ENCODE measurements around the gene SCN3A. TPM values are rescaled to one million over a fixed set of nuclear protein-coding genes. Genes with fewer than 3 reads are reported as not detected.

The SCN3A gene
- polyA plus RNA-seq, 1 donor: 0.45 TPM

GRCh38 chr2:165191096-165191728, 12.6 kb downstream of the SCN3A start:
- no peak for DNase-seq

GRCh38 chr2:165185633-165186032, 18.2 kb downstream of the SCN3A start:
- no peak for DNase-seq

- DNase-seq: no peak
These were observed 21.8 kb downstream of the SCN3A start for GRCh38 chr2:165182029-165182428.

- no peak for DNase-seq
These were observed 27.1 kb downstream of the SCN3A start for GRCh38 chr2:165176780-165177179.

GRCh38 chr2:165173215-165173614, 30.6 kb downstream of the SCN3A start:
- no peak for DNase-seq

- DNase-seq: no peak
These were observed 39.6 kb downstream of the SCN3A start for GRCh38 chr2:165164201-165164600.

GRCh38 chr2:165163761-165164160, 40.1 kb downstream of the SCN3A start:
- no peak for DNase-seq

- no peak for DNase-seq
These were observed 41.4 kb downstream of the SCN3A start for GRCh38 chr2:165162466-165162865.

- no peak for DNase-seq
These were observed 42.3 kb downstream of the SCN3A start for GRCh38 chr2:165161510-165161909.

GRCh38 chr2:165157160-165157559, 46.7 kb downstream of the SCN3A start:
- DNase-seq: no peak

GRCh38 chr2:165155152-165155551, 48.7 kb downstream of the SCN3A start:
- no peak for DNase-seq

- DNase-seq: no peak
These were observed 54.4 kb downstream of the SCN3A start for GRCh38 chr2:165149439-165149838.

- DNase-seq: no peak
These were observed 56.4 kb downstream of the SCN3A start for GRCh38 chr2:165147186-165148045.

- DNase-seq: no peak
These were observed 59.5 kb downstream of the SCN3A start for GRCh38 chr2:165144315-165144714.

GRCh38 chr2:165141601-165142354, 62.1 kb downstream of the SCN3A start:
- no peak for DNase-seq

- no peak for DNase-seq
These were observed 77.6 kb downstream of the SCN3A start for GRCh38 chr2:165126244-165126643.

GRCh38 chr2:165122521-165122920, 81.3 kb downstream of the SCN3A start:
- DNase-seq: no peak

- DNase-seq: no peak
These were observed 82.9 kb downstream of the SCN3A start for GRCh38 chr2:165120740-165121467.

GRCh38 chr2:165115258-165115657, 88.6 kb downstream of the SCN3A start:
- no peak for DNase-seq

- DNase-seq: no peak
These were observed 89.4 kb downstream of the SCN3A start for GRCh38 chr2:165114346-165114939.

- DNase-seq: no peak
These were observed 90.4 kb downstream of the SCN3A start for GRCh38 chr2:165113414-165113813.

GRCh38 chr2:165112789-165113188, 91.1 kb downstream of the SCN3A start:
- DNase-seq: no peak
